ENCODE results near the gene MYBPHL. TPM values are rescaled to one million over a fixed set of nuclear protein-coding genes. Genes with fewer than 3 reads are reported as not detected.
A peak's percentile ranks its signal among the peaks of the same experiment; 100 is the strongest.

The MYBPHL gene
- total RNA-seq, 2 experiments from 2014 or later: not detected

GRCh38 chr1:109256085-109256484, 50.7 kb downstream of the MYBPHL start:
- no peaks in the 10 kb centered on the region for H3K27me3 Mint-ChIP-seq

DNA sequence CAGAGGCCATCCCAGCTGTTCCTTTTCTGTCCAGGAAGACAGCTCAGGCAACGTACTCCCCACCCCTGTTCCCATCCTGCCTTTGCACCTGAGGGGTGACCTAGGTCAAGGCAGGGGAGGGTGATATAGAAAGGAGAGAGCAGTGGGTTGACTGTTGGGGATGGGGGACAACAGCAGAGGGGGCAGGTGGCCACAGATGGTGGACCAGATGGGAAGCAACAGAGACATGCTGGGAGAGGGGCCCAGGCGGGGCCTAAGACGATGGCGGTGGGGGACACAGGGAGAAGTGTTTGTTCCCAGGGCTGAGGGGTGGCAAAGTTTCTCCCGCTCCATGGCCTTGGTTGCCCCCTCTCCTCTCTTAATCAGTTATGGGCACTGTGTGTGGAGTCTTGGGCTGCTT, 51.1 kb downstream of the MYBPHL start:
- H3K36me3 Mint-ChIP-seq (ENCODE audit: low read depth): no peaks in the 10 kb centered on the region
- ChIA-PET POLR2A (no interaction called here), CTCF (interaction anchor here (1.3 to 4.0 kb wide), 6 partner anchors 8 to 277 kb away, joined by 3 to 14 read pairs (median 7); no protein-coding TSS in a partner anchor)
- H3K4me1 Mint-ChIP-seq: peaks cover 2% of the 10 kb centered on the region
- no peak overlapping the region for H3K27ac Mint-ChIP-seq
- H3K9me3 Mint-ChIP-seq: no peaks in the 10 kb centered on the region
- H3K27me3 Mint-ChIP-seq: peaks cover under 1% of the 10 kb centered on the region
- no peak for DNase-seq
- no peak overlapping the region for H3K4me3 Mint-ChIP-seq

More at GRCh38 chr1:109256085-109256484, 50.7 kb downstream of the MYBPHL start:
- Mint-ChIP-seq H3K36me3 (ENCODE audit: low read depth) (no peaks in the 10 kb centered on the region), H3K4me1 (peaks cover 2% of the 10 kb centered on the region), H3K27ac (peak overlapping the region; percentile 31), H3K4me3 (no peak overlapping the region), H3K9me3 (no peaks in the 10 kb centered on the region)
- ChIA-PET POLR2A (no interaction called here), CTCF (interaction anchor here (1.4 to 2.9 kb wide), 4 partner anchors 16 to 276 kb away, joined by 4 to 13 read pairs (median 7); no protein-coding TSS in a partner anchor)
- DNase-seq: no peak

GRCh38 chr1:109255097-109255651, 51.6 kb downstream of the MYBPHL start:
- no peaks in the 10 kb centered on the region for H3K36me3 Mint-ChIP-seq (ENCODE audit: low read depth)
- H3K27me3 Mint-ChIP-seq: peaks cover 2% of the 10 kb centered on the region
- H3K9me3 Mint-ChIP-seq: no peaks in the 10 kb centered on the region
- no peak for DNase-seq
- peaks cover 2% of the 10 kb centered on the region for H3K4me1 Mint-ChIP-seq
- POLR2A ChIA-PET: no interaction called here
- no peak overlapping the region for H3K27ac Mint-ChIP-seq
- no peak overlapping the region for H3K4me3 Mint-ChIP-seq
- CTCF ChIA-PET: interaction anchor here (0.6 to 4.0 kb wide), 6 partner anchors 9 to 287 kb away, joined by 3 to 14 read pairs (median 3); no protein-coding TSS in a partner anchor

- Mint-ChIP-seq H3K9me3 (no peaks in the 10 kb centered on the region), H3K36me3 (ENCODE audit: low read depth) (no peaks in the 10 kb centered on the region), H3K27me3 (peaks cover 2% of the 10 kb centered on the region), H3K27ac (no peak overlapping the region), H3K4me3 (no peak overlapping the region), H3K4me1 (peaks cover 2% of the 10 kb centered on the region)
- ChIA-PET CTCF (interaction anchor here (0.6 to 4.0 kb wide), 7 partner anchors 9 to 291 kb away, joined by 3 to 14 read pairs (median 3); no protein-coding TSS in a partner anchor), POLR2A (no interaction called here)
- no peak for DNase-seq
Observed at GRCh38 chr1:109254621-109255096, 52.2 kb downstream of the MYBPHL start.

- Mint-ChIP-seq H3K4me1 (peaks cover 5% of the 10 kb centered on the region), H3K27ac (no peak overlapping the region), H3K27me3 (peaks cover 2% of the 10 kb centered on the region), H3K36me3 (ENCODE audit: low read depth) (no peaks in the 10 kb centered on the region), H3K9me3 (no peaks in the 10 kb centered on the region), H3K4me3 (no peak overlapping the region)
- DNase-seq: no peak
- ChIA-PET CTCF (interaction anchor here (1.0 to 4.0 kb wide), 7 partner anchors 10 to 292 kb away, joined by 3 to 14 read pairs (median 4); no protein-coding TSS in a partner anchor), POLR2A (no interaction called here)
Observed at GRCh38 chr1:109253803-109254620, 52.8 kb downstream of the MYBPHL start.

DNA sequence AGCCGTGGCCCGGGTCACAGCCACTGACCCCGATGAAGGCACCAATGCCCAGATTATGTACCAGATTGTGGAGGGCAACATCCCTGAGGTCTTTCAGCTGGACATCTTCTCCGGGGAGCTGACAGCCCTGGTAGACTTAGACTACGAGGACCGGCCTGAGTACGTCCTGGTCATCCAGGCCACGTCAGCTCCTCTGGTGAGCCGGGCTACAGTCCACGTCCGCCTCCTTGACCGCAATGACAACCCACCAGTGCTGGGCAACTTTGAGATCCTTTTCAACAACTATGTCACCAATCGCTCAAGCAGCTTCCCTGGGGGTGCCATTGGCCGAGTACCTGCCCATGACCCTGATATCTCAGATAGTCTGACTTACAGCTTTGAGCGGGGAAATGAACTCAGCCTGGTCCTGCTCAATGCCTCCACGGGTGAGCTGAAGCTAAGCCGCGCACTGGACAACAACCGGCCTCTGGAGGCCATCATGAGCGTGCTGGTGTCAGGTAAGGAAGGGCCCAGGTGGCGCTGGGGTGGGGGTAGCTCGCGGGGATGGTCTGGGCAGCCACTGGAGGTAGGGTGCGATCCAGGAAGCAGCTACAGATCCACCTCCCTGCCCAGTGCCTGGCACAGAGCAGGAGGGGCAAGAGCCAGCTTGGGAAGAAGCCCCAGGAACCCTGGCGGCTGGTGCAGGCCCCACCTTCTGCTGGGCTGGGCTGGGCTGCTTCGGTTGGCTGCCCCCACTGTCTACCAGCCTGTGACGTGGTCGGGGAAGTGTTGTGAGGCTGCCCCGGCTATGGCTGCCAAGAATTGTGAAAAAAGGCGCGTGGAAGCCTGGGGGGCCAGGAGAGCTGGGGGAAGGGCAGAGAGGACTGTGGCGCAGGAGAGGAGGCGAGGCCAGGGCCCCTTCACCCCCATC, 53.7 kb downstream of the MYBPHL start:
- H3K4me1 Mint-ChIP-seq: peaks cover 6% of the 10 kb centered on the region
- no peak overlapping the region for H3K4me3 Mint-ChIP-seq
- no peak overlapping the region for H3K27ac Mint-ChIP-seq
- H3K9me3 Mint-ChIP-seq: no peaks in the 10 kb centered on the region
- H3K36me3 Mint-ChIP-seq (ENCODE audit: low read depth): no peaks in the 10 kb centered on the region
- CTCF ChIA-PET: interaction anchor here (0.9 to 4.0 kb wide), 7 partner anchors 11 to 293 kb away, joined by 3 to 14 read pairs (median 4); no protein-coding TSS in a partner anchor
- peaks cover 2% of the 10 kb centered on the region for H3K27me3 Mint-ChIP-seq
- POLR2A ChIA-PET: no interaction called here
- no peak for DNase-seq

- no peak overlapping the region for H3K27ac Mint-ChIP-seq
- no peaks in the 10 kb centered on the region for H3K36me3 Mint-ChIP-seq (ENCODE audit: low read depth)
- no peak for DNase-seq
- CTCF ChIA-PET: interaction anchor here (1.8 to 4.0 kb wide), 3 partner anchors 12 to 280 kb away, joined by 7 to 14 read pairs (median 10); no protein-coding TSS in a partner anchor
- no peaks in the 10 kb centered on the region for H3K9me3 Mint-ChIP-seq
- POLR2A ChIA-PET: no interaction called here
- H3K4me1 Mint-ChIP-seq: peaks cover 5% of the 10 kb centered on the region
- H3K4me3 Mint-ChIP-seq: no peak overlapping the region
- H3K27me3 Mint-ChIP-seq: peaks cover 2% of the 10 kb centered on the region
Observed at GRCh38 chr1:109252167-109252892, 54.5 kb downstream of the MYBPHL start.

GRCh38 chr1:109251277-109252166, 55.3 kb downstream of the MYBPHL start:
- H3K4me3 Mint-ChIP-seq: no peak overlapping the region
- no peak overlapping the region for H3K27ac Mint-ChIP-seq
- H3K4me1 Mint-ChIP-seq: peaks cover 4% of the 10 kb centered on the region
- no peaks in the 10 kb centered on the region for H3K9me3 Mint-ChIP-seq
- DNase-seq: no peak
- ChIA-PET POLR2A (no interaction called here), CTCF (interaction anchor here (0.6 to 4.0 kb wide), 4 partner anchors 12 to 281 kb away, joined by 4 to 14 read pairs (median 7); no protein-coding TSS in a partner anchor)
- H3K27me3 Mint-ChIP-seq: peaks cover 4% of the 10 kb centered on the region
- no peaks in the 10 kb centered on the region for H3K36me3 Mint-ChIP-seq (ENCODE audit: low read depth)

DNA sequence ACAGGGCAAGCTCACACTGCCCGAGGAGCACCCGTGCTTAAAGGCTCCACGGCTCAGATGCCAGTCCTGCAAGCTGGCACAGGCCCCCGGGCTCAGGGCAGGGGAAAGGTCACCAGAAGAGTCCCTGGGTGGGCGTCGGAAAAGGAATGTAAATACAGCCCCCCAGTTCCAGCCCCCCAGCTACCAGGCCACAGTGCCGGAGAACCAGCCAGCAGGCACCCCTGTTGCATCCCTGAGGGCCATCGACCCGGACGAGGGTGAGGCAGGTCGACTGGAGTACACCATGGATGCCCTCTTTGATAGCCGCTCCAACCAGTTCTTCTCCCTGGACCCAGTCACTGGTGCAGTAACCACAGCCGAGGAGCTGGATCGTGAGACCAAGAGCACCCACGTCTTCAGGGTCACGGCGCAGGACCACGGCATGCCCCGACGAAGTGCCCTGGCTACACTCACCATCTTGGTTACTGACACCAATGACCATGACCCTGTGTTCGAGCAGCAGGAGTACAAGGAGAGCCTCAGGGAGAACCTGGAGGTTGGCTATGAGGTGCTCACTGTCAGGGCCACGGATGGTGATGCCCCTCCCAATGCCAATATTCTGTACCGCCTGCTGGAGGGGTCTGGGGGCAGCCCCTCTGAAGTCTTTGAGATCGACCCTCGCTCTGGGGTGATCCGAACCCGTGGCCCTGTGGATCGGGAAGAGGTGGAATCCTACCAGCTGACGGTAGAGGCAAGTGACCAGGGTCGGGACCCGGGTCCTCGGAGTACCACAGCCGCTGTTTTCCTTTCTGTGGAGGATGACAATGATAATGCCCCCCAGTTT, 56.1 kb downstream of the MYBPHL start:
- Mint-ChIP-seq H3K36me3 (ENCODE audit: low read depth) (no peaks in the 10 kb centered on the region), H3K4me3 (peak overlapping the region; percentile 62), H3K27me3 (peaks cover 6% of the 10 kb centered on the region), H3K27ac (no peak overlapping the region), H3K9me3 (no peaks in the 10 kb centered on the region), H3K4me1 (peaks cover 4% of the 10 kb centered on the region)
- ChIA-PET POLR2A (no interaction called here), CTCF (interaction anchor here (0.6 to 2.2 kb wide), 7 partner anchors 11 to 252 kb away, joined by 3 to 10 read pairs (median 4); partner anchors contain the start of genes PSRC1 and SORT1)
- DNase-seq: no peak

GRCh38 chr1:109249654-109250401, 57.0 kb downstream of the MYBPHL start:
- ChIA-PET CTCF (interaction anchor here (1.0 to 1.7 kb wide), 6 partner anchors 11 to 282 kb away, joined by 3 to 4 read pairs (median 4); partner anchors contain the start of genes PSRC1 and SORT1), POLR2A (no interaction called here)
- no peaks in the 10 kb centered on the region for H3K36me3 Mint-ChIP-seq (ENCODE audit: low read depth)
- H3K27me3 Mint-ChIP-seq: peaks cover 7% of the 10 kb centered on the region
- peaks cover 4% of the 10 kb centered on the region for H3K4me1 Mint-ChIP-seq
- peak overlapping the region; percentile 62 for H3K4me3 Mint-ChIP-seq
- no peak for DNase-seq
- H3K9me3 Mint-ChIP-seq: no peaks in the 10 kb centered on the region
- H3K27ac Mint-ChIP-seq: no peak overlapping the region
